ENCODE results near the gene PABPN1. TPM values are rescaled to one million over a fixed set of nuclear protein-coding genes. Genes with fewer than 3 reads are reported as not detected.
A peak's percentile ranks its signal among the peaks of the same experiment; 100 is the strongest.

Gene PABPN1
- total and polyA plus RNA-seq, 2 of the 13 experiments (the other 11 are each of a cell fraction or from before 2014, with no cell fraction given), result 233 to 524 TPM

GRCh38 chr14:23316300-23316699 lies 5.0 kb upstream of the PABPN1 start:
- DNase-seq (ENCODE audit: low spot score), result no peak
- in situ Hi-C loops (cut with HindIII; ENCODE audit: extremely low pct_ligation_motif_present, low pct_unique_long_range_greater_than_20kb), result loop anchor here (25.0 kb wide), 1 partner anchor 821 kb away; the partner anchor contains the start of genes EMC9, FITM1, PSME1 and PSME2
- WGBS (ENCODE audit: low lambda C conversion rate), result 95% methylated on average over 5 of the region's 5 CpGs
- ATAC-seq, result no peak
- H3K36me3 ChIP-seq (replicated peaks in 1 of 2; ENCODE audit: control insufficient read depth in 1 of 2, insufficient read depth in 2 of 2, low read length in 2 of 2), result peaks cover 0 to 12% of the 10 kb centered on the region in 2 experiments; a peak in 3 of 5 replicates
- no peak overlapping the region for H2AFZ ChIP-seq (ENCODE audit: low read length)
- H3K27ac ChIP-seq (ENCODE audit: extremely low read length, insufficient read depth, low read length), result no peak overlapping the region
- H3K4me2 ChIP-seq (ENCODE audit: low read depth, low read length), result no peak overlapping the region
- ChIA-PET CTCF (ENCODE audit: low intra/inter-chr PET ratio, low total read pairs) (no interaction called here), POLR2A (interaction anchor here (13.2 kb wide), 1 partner anchor 12 kb away, joined by 1053 read pairs; the partner anchor contains the start of genes BCL2L2 and PPP1R3E)
- H3K4me3 ChIP-seq (replicated peaks in 1 of 3; ENCODE audit: insufficient read depth in 1 of 3, low read depth in 2 of 3, low read length in 3 of 3), result no peak overlapping the region
- H4K20me1 ChIP-seq (ENCODE audit: insufficient read depth, low read length), result no peaks in the 10 kb centered on the region
- no peak for FAIRE-seq
- intact Hi-C loops (cut with micrococcal nuclease; ENCODE audit: unreplicated experiment), result no loop called here
- H3K79me2 ChIP-seq (ENCODE audit: insufficient read depth, low read length), result no peaks in the 10 kb centered on the region
- H3K27me3 ChIP-seq (ENCODE audit: control insufficient read depth in 1 of 2, insufficient read depth in 2 of 2, low read length in 2 of 2), result no peaks in the 10 kb centered on the region; a peak in 1 of 5 replicates
- BruUV-seq (replicated peaks), result no TSS peak
- H3K9ac ChIP-seq (ENCODE audit: insufficient read depth, low read depth, low read length), result no peak overlapping the region
- H3K4me1 ChIP-seq (ENCODE audit: insufficient read depth, low read length), result peaks cover 13% of the 10 kb centered on the region
- H3K9me3 ChIP-seq (ENCODE audit: low read length), result no peaks in the 10 kb centered on the region
- TF ChIP-seq ZNF407 (CRISPR knock-in tag; IDR thresholded peaks at IDR 0.05; ENCODE audit: not compliant biosample characterization), result no peak
- no peak for TF ChIP-seq ATF3 (CRISPR knock-in tag; IDR thresholded peaks at IDR 0.05)
- no peak for TF ChIP-seq BCLAF1 (IDR thresholded peaks at IDR 0.05)
- no peak for TF ChIP-seq GFI1 (CRISPR knock-in tag; IDR thresholded peaks at IDR 0.05; ENCODE audit: borderline replicate concordance)
- no peak for TF ChIP-seq SIX1 (CRISPR knock-in tag; IDR thresholded peaks at IDR 0.05; ENCODE audit: borderline replicate concordance)
- TF ChIP-seq ZNF562 (CRISPR knock-in tag; IDR thresholded peaks at IDR 0.05; ENCODE audit: borderline replicate concordance), result no peak
- TF ChIP-seq PBX2 (CRISPR knock-in tag; IDR thresholded peaks at IDR 0.05), result no peak
- TF ChIP-seq ZBTB20 (CRISPR knock-in tag; IDR thresholded peaks at IDR 0.05; ENCODE audit: borderline replicate concordance, low read depth), result no peak
- TF ChIP-seq NFYC (CRISPR knock-in tag; IDR thresholded peaks at IDR 0.05), result no peak
- 0 out of 2 replicates have a peak, but pooled peaks have one; percentile 56 for TF ChIP-seq SNAPC2 (CRISPR knock-in tag; IDR thresholded peaks at IDR 0.05)
- no peak for TF ChIP-seq HMG20A (CRISPR knock-in tag; IDR thresholded peaks at IDR 0.05; ENCODE audit: borderline replicate concordance)
- no peak for TF ChIP-seq HMG20B (CRISPR knock-in tag; conservative IDR thresholded peaks at IDR 0.05)
